ENCODE data around the gene EDN2. TPM values are rescaled to one million over a fixed set of nuclear protein-coding genes. Genes with fewer than 3 reads are reported as not detected.
A peak's percentile ranks its signal among the peaks of the same experiment; 100 is the strongest.

Gene EDN2
- polyA plus RNA-seq, 1 experiment, result 0.06 TPM

DNA sequence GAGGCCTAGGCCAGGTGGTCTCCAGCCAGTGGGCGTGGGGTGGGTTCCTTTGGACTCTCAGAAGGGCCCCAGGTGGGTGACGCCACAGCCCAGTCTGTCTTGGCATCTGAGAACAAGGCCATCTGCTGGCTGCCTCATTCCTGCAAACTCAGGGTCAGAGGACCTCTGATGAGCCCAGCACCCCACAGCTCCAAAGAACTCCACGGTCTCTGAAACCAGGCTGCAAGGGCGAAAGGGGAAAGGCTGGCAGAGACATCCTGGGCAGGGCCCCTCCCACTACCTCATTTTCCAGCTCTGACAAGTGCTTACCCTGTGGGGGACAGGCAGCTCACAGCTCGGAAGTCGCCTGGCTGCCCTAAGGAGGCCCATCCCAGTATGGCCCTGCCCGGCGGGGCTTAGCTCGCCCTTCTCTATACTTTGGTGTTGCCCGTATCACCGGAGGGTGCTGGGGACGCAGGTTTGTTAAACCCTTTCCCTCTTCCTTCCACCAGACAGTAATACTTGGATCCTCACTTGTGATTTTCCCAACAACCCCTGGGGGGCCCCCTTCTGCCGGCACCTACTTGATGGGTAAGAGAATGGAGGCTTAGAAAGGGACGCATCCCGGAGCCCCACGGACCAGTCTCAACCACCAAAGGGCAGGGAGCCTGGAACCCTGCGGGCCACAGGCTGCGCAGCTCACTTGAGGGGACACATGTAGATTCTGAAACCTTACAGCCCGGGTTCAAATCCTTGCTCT lies 10.9 kb upstream of the EDN2 start:
- Histone ChIP-seq H3K36me3 (ENCODE audit: control insufficient read depth, insufficient read depth, low read length) (no peaks in the 10 kb centered on the region), H3K27me3 (ENCODE audit: control insufficient read depth, insufficient read depth, low read length) (no peaks in the 10 kb centered on the region), H3K4me3 (ENCODE audit: low read depth, low read length) (no peak overlapping the region)
- TF ChIP-seq, protein P1, sequence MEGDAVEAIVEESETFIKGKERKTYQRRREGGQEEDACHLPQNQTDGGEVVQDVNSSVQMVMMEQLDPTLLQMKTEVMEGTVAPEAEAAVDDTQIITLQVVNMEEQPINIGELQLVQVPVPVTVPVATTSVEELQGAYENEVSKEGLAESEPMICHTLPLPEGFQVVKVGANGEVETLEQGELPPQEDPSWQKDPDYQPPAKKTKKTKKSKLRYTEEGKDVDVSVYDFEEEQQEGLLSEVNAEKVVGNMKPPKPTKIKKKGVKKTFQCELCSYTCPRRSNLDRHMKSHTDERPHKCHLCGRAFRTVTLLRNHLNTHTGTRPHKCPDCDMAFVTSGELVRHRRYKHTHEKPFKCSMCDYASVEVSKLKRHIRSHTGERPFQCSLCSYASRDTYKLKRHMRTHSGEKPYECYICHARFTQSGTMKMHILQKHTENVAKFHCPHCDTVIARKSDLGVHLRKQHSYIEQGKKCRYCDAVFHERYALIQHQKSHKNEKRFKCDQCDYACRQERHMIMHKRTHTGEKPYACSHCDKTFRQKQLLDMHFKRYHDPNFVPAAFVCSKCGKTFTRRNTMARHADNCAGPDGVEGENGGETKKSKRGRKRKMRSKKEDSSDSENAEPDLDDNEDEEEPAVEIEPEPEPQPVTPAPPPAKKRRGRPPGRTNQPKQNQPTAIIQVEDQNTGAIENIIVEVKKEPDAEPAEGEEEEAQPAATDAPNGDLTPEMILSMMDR (IDR thresholded peaks at IDR 0.05; ENCODE audit: insufficient read depth, low read depth, low read length), result peak; percentile 39
- ChIA-PET POLR2A (no interaction called here), CTCF (interaction anchor here (0.6 to 1.7 kb wide), 4 partner anchors 11 to 229 kb away, joined by 3 to 5 read pairs (median 4); partner anchors contain the start of gene EDN2)
- no peak for DNase-seq (ENCODE audit: low read depth)

DNA sequence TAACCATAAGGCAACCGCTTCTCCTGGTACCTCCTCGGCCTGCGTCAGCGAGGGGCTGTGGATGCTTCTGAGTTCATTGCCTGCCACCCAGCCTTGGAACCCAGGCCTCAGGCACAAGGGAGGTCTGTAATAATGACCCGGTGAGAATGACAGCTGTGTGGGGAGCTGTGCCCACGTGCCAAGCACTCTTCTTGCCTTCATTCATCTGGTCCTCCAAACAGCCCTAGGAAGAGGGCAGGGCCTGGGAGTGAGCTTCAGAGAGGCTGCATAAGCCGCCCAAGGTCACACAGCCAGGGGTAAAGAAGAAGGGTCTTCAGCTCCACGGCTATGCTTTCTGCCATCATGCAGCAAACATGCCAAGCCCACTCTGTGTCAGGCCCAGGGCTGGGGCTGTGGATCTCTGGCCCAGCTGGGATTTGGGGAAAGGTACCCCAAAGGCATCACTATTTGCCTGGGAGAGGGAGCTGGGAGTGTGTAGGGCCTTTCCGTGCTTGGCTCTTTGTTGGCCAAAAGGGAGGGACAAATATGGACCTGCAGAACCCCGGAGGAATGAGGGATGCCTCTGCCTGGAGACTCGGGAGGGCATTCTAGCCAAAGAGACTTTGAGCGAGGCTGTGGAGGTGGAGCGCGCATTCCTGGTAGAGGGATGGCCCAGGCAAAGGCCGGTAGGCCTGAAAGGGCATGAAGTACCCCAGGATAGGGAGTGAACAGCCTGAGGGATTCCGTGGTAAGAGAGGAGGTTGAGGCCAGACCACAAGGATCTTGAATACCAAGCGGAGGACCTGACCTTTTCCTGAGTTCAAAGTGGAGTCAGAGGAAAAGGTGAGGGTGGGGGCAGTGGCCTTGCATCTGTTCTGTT lies 10.1 kb upstream of the EDN2 start:
- TF ChIP-seq, protein P1 (IDR thresholded peaks at IDR 0.05; ENCODE audit: insufficient read depth, low read depth, low read length), result no peak
- CTCF ChIA-PET, result interaction anchor here (1.0 to 1.7 kb wide), 3 partner anchors 10 to 21 kb away, joined by 3 to 5 read pairs (median 5); partner anchors contain the start of gene EDN2
- POLR2A ChIA-PET, result interaction anchor here (0.6 kb wide), 1 partner anchor 275 kb away, joined by 5 read pairs; no protein-coding TSS in a partner anchor
- Histone ChIP-seq H3K27me3 (ENCODE audit: control insufficient read depth, insufficient read depth, low read length) (no peaks in the 10 kb centered on the region), H3K36me3 (ENCODE audit: control insufficient read depth, insufficient read depth, low read length) (no peaks in the 10 kb centered on the region), H3K4me3 (ENCODE audit: low read depth, low read length) (no peak overlapping the region)
- DNase-seq (ENCODE audit: low read depth), result no peak

DNA sequence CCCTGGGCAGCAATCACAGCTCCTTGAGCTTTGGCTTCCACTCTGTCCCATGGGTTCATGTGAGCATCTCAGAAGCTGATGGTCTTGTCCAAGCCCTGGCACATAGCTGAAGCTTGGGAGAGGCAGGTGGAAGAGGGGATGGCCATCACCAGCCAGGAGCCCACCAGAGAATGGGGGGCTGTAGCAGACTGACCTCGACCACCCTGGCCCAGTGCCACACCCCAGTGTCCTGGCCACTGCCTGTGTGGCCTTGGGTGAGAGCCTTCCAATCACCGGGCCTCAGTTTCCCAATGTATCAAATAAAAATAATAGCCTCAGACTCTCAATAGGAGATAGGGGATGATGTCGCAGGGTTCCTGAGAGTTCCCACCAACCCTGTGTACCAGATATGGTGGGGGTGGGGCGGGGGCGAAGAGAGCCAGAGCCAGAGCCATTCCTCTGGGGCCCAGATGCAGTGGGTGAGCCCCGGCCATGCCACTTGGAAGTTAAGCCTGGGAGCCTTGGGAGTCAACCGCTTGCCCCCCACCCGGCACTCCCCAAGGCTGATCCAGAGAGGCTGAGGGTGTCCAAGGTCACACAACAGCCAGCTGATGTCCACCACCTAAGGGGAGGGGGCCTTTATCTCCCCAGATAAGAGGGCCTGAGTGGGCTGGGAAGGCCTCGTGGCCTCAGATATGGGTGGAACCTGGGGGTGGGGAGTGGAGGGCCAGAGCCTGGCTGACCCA lies 9.3 kb upstream of the EDN2 start:
- Histone ChIP-seq H3K4me3 (ENCODE audit: low read depth, low read length) (no peak overlapping the region), H3K36me3 (ENCODE audit: control insufficient read depth, insufficient read depth, low read length) (no peaks in the 10 kb centered on the region), H3K27me3 (ENCODE audit: control insufficient read depth, insufficient read depth, low read length) (no peaks in the 10 kb centered on the region)
- TF ChIP-seq, protein P1 (IDR thresholded peaks at IDR 0.05; ENCODE audit: insufficient read depth, low read depth, low read length), result no peak
- POLR2A ChIA-PET, result interaction anchor here (0.6 kb wide), 1 partner anchor 274 kb away, joined by 5 read pairs; no protein-coding TSS in a partner anchor
- DNase-seq (ENCODE audit: low read depth), result no peak
- CTCF ChIA-PET, result interaction anchor here (0.6 to 3.2 kb wide), 8 partner anchors 10 to 210 kb away, joined by 3 to 23 read pairs (median 4); partner anchors contain the start of gene EDN2

DNA sequence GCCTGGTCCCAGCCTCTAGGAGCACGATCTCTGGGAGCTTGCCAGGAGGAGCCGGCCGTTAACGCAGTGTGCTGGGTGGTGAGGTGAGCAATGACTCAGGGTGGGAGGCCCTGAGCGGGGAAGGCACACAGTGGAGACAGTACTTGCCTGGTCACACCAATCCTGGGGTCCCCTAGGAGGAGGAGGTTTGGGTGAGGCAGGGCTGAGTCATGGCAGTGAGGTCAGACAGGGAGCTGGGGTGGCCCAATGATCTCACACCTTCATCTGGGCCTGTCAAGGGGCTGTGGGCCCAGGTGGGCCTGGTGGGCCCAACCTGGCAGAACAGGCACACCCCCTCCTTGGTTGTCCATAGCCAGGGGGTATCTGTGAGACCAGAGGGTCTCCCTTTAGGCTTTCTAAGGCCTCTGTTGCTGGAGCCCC lies 8.6 kb upstream of the EDN2 start:
- H3K4me3 ChIP-seq (ENCODE audit: low read depth, low read length), result no peak overlapping the region
- CTCF ChIA-PET, result interaction anchor here (0.6 to 3.2 kb wide), 10 partner anchors 10 to 210 kb away, joined by 3 to 23 read pairs (median 3); partner anchors contain the start of gene EDN2
- no peaks in the 10 kb centered on the region for H3K36me3 ChIP-seq (ENCODE audit: control insufficient read depth, insufficient read depth, low read length)
- TF ChIP-seq, protein P1 (IDR thresholded peaks at IDR 0.05; ENCODE audit: insufficient read depth, low read depth, low read length), result no peak
- no peaks in the 10 kb centered on the region for H3K27me3 ChIP-seq (ENCODE audit: control insufficient read depth, insufficient read depth, low read length)
- POLR2A ChIA-PET, result no interaction called here
- DNase-seq (ENCODE audit: low read depth), result no peak
